HG03280 (cell line): ENCODE measurements around the gene CIAO3.
"Not testable (repeated sequence)": the region's sequence is repeated elsewhere in the genome, so short reads cannot be mapped to it uniquely, and the experiment has no call there.

Experiments
- ATAC-seq: cut with Tn5 transposase; IDR thresholded peaks from one replicate; pipeline ENCODE4 v1.9.1; 2021; ENCODE audit warnings: mild to moderate bottlenecking, moderate library complexity; ENCODE audit not compliant: unreplicated experiment

CIAO3 gene

DNA sequence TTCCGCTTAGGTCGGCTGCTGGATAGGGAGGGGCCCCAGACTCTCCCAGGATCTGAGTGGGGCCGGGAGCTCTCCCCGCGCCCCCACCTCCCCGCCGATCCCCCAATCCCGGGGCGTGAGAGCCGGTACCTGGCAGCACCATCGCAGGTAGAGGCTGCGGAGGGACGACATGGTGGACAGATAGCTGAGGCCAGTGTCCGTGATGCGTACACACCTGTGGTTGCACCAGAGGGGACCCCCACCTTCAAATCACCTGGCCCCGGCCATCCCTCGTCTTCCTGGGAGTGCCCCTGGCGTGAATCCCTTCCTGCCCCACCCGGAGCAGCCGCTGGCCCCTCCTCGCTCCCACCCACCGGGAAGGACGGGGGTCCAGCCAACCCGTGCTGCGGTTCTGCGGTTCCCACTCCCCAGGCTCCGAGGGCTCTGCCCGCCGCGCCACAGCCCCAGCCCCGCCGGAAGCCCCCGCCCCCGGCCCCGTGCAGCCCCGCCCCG is 45.9 kb downstream of the CIAO3 start:
- ATAC-seq = no peak

DNA sequence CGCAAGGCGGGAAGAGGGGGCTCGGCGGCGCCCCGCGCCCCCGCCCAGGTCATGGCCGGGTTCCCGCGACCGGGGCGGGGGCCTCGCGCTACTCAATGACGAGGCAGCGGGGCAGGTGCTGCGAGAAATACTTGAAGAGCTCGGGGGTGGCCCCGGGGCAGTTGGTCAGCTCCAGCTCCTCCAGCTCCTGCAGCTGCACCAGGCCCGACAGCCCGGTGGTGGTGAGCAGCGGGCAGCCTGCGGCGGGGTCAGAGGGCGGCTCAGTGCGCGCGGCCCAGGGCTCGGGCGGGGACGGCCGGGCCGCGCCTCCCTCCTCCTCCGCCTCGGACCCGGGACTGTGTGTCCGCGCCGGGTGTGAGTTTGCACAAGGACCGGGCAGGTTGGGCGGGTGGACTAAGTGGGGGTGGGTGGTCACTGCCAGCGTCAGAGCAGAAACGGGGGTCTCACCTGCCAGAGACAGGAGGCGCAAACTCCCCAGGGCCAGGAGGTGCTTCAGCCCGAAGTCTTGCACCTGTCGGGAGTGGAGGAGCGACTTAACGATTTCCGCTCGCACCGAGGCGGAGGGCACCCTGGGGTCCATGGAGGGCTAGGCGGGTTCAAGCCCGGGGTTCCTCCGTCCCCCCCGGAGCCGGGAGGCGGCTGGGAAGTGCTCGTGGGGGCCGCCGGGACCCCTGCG is 46.5 kb downstream of the CIAO3 start:
- no peak for ATAC-seq

DNA sequence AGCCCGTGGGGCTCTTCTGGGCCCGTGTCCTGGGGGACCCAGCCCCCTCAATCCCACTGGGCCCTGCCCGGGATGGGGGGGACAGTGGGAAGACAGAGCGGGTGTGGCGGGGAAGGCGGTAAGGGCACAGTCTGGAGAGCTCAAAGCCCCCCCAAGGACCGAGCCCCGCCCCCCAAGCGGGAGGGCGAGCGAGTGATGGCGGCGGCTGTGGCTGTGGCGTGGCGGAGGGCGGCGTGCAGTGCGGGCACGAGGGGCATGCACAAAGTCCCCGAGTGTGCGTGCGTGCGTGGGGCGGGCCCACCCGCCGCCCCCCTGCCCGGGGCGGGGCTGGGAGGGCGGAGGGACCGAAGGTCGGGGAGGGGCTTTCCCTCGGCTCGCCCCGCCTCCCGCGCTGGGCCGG is 47.0 kb downstream of the CIAO3 start:
- no peak for ATAC-seq

DNA sequence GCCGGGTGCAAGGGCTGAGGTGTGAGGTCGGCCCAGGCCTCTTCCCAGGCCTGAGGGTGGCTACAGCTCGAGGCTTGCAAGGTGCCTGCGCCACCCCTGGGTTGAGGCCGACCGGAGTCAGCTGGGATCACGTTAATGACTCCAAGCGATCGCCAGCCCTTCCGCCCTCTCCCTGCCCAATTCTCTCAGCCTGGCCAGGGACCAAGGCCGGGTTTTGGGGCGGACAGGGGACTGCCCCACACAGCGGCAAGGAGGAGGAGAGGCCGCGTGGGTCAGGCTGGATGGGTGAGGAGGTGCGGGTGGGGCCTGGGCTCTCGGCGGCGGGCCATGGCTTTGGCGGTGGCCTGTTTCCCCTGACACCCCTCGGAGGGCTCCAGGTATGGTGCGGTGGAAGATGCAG is 47.4 kb downstream of the CIAO3 start:
- ATAC-seq = no peak

DNA sequence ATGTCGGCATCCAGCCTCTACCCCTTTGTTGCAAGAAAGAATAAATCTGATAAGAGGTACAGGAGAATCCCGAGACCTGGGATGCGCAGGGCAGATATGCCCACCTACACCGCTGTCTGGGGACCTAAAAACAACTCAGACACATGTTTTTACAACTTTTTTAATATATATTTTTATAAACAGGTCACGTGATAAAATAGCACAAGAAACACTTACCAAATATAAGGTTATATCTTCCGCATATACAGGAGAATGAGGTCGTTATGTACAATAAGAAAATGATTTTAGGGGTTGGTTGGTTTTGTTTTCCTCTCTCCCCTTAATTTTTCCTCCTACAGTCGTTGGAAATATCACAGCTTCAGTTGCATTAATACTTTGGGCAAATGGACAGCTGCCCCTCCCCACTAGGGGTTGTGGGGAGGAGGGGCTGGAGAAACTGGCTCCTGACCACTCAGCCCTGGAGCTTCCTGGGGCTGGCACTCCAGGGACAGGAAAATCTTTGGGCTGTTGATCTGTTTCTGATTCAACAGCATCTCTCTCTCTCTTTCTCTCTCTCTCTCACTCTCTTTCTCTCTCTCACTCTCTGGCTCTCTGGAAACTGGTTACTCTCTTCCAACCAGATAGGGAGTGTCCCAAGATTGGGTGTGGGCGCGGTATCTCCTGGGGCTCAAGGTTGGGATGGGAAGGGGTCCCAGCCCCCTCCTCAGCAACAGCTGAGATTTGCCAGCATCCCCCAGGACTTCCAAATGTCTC is 48.3 kb downstream of the CIAO3 start:
- ATAC-seq = no peak

DNA sequence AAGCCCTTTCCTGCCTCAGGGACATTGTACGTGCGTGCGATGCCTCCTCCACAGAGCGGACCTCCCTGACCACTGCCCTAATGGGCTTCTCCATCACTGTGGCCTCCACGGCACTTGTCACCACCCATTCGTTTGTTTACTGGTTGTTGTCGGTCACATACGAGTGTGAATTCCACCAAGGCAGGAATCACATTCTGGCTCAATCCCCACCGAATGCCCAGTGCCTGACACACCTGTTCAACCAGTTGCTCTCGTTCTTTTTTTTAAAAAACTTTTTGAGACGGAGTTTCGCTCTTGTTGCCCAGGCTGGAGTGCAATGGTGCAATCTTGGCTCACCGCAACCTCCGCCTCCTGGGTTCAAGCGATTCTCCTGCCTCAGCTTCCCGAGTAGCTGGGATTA is 49.6 kb downstream of the CIAO3 start:
- ATAC-seq = not testable (repeated sequence)

DNA sequence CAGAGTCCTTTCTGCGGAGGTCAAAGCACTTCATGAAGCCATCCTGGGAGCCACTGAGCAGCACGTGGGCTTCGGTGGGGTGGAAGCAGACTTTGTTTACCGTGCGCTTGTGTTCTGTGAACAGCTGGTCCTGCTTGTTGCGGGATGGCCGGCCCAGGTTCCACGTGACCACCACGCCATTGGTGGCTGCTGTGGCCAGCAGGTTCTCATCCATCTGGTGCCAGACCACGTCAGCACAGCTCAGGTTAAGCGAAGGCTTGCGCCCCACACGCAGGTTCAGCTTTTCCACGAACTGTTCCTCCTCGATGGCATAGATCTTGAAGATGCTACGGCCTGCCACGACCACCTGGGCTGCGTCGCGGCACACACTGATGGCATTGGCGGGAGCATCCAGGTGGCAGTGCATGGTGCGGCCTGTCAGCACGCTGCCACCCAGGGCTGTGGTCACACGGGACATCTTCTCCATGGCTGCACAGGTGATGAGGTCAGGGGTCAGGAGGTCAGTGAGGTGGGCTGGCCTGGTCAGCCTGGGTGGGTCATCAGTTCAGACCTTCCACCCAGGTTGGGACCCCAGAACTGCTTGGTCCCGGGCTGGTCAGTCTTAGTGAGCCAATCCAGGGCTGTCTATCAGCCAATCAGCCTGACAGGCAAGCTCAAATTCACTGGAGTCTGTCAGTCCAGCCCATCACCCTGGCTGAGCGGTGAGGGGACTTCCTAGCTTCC is 51.5 kb downstream of the CIAO3 start:
- ATAC-seq = no peak

DNA sequence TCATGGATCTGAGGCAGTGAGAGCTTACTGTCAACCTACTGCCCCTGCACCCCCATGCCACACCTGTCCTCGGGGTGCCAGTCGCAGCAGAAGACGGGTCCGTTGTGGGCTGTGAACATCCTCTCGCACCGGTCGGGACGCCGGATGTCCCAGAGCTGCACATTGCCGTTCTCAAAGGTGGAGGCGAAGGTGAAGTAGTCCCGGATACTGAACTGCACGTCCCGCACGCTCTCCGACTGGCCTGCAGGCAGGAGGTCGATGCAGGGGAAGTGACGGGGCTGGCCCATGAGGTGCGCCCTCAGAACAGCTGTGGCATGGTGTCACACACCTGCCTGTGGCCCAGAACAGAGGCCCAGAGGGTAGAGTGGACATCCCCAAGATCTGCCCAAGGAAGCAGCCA is 53.3 kb downstream of the CIAO3 start:
- no peak for ATAC-seq

DNA sequence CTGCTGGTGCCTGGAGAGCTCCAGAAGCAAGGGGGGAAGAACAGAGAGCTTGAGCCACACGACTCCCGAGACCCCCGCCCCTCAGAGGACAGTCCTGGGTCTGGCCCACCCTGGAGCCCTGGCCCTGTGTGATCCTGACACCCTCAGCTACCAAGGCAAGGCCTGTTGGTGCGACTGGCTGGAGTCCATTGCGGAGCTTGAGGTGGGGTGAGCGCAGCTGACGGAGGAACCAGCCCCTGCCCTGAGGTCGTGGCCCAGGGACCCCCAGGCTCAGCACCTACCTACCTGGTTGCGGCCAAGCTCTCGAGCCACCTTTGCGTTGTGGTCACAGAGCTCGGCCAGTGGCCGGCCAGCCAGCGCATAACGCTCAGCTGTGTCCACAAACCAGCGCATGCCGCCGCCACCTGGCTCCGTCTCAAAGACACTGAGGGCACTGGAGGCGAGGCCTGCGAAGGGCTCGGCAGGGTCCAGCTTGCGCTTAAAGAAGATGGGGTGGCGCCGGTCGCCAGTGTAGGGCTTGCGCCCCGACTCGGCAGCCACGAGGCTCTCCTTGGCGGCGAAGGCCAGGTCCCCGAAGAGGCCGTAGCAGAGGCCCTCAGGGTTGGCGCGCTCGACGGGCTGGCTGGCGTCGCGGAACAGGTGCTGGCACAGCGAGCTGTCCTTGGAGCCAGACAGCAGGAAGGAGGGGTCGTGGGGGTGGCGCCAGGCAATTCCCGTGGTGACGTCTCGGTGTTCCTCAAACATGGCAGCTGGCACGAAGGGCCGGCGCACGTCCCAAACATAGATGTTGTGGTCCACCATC is 54.1 kb downstream of the CIAO3 start:
- no peak for ATAC-seq

DNA sequence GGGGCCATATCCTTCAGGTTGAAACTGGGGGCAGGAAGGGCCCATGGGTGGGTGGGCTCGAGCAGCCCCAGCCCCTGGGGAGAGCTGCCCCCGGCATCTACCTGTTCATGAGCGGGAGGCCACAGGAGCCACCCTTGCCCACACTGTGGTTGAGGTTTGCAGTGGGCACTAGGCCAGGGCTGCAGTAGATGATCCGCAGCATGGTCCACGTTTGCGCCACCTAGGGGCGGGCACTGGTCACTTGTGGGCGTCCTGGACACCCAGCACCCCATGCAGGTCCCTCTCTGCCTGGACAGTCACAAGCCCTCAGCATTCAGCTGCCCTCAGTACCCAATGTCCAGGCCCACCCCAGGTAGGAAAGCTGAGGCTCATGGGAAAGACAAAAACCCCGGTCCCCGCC is 54.8 kb downstream of the CIAO3 start:
- no peak for ATAC-seq

DNA sequence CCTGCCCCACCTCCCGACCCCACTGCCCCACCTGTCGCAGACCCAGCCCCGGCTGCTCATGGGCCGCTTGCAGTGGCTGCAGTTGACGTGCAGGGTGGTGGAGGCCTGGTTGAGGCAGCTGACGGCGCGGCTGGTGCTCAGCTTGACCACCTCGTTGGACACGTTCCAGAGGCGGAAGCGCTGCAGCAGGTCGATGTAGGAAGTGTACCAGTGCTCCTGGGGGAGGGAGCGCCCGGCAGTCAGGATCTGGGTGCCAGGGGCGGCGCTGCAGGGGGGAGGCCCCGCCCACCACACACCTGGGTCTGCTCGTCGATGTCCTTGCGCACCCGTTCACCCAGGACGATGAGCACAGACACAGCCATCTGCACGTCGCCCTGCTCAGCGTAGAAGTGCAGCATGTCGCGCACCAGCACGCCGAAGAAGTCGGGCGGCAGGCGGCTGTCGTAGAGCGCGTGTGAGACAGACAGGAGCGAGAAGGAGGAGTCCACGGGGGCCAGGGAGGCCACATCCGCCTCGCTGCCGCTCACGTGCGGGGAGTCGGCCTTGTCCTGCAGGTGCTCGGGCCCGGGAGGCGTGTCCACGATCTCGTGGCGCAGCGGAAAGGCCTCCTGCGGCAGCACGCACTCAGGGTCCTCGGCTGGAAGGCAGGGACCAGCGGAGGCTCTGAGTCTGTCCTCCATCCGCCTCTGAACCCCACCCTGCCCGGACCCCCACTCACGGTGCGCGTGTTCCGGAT is 55.7 kb downstream of the CIAO3 start:
- no peak for ATAC-seq

DNA sequence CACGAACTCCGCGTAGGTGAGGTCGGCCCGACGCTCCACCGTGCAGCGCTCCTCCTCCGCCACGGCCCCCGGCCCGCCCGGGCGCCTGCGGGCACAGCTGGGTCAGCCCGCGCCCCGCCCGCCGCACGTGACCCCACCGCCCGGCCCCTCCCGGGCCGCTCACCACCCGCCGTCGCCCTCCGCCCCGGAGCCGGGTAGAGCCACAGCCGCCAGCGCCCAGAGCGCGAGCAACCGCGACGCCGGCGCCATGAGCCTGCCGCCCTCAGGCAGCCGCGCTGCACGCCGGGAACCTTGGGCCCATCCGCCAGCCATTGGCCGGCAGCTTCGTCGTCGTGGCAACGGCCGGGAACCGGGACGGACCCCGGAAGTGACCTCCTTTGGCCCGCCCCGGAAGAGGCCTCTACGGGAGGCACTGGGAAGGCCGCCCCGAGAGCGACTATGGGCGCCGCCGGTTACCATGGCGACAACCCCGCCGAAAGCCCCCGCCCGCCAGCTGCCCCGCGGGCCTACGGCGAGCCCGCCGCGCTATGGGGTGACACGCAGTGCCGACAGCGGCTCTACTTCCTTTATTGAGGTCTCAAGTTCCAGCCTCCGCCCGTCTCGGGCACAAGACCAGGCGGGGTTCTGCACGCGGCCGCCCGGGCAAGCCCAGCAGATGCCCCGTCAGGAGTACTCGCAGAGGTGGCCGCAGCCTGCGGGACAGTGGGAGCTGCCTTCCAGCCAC is 56.6 kb downstream of the CIAO3 start, which contains the start of gene JMJD8:
JMJD8 (minus strand) TSS at position 264 of the 724 bp plus-strand sequence; CDS start at position 249, 15 bp downstream.
- ATAC-seq = peak; percentile 65

DNA sequence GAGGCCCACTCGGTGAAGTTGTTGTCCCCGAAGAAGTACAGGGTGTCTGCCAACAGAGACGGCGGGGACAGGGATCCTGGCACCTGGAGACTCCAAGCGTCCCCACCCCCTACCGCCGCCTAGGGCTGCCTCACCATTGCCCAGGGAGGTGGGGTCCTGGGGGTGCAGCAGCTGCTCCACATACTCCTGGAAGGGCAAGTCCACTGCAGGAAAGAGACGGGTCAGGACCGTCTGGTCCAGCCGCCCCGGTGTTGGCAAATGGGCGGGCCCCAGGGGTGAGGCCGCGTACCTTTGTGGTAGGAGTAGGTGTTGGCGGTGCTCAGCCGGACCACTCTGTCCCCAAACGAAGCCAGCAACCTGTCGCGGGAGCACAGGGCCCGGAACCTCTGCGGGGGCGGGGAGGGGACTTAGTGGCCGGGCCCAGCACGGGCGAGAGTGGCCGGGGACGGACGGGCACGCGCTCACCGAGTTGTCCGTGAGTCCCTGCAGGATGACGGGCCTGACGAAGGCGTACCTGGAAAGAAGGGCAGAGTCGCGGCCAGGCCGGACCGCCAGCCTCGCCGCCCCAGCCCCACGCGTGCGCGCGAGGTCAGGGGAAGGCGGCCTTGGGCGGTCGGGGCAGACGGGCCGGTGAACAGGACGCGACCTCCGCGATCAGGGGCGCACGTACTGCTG is 57.3 kb downstream of the CIAO3 start:
- peak; percentile 1 for ATAC-seq

DNA sequence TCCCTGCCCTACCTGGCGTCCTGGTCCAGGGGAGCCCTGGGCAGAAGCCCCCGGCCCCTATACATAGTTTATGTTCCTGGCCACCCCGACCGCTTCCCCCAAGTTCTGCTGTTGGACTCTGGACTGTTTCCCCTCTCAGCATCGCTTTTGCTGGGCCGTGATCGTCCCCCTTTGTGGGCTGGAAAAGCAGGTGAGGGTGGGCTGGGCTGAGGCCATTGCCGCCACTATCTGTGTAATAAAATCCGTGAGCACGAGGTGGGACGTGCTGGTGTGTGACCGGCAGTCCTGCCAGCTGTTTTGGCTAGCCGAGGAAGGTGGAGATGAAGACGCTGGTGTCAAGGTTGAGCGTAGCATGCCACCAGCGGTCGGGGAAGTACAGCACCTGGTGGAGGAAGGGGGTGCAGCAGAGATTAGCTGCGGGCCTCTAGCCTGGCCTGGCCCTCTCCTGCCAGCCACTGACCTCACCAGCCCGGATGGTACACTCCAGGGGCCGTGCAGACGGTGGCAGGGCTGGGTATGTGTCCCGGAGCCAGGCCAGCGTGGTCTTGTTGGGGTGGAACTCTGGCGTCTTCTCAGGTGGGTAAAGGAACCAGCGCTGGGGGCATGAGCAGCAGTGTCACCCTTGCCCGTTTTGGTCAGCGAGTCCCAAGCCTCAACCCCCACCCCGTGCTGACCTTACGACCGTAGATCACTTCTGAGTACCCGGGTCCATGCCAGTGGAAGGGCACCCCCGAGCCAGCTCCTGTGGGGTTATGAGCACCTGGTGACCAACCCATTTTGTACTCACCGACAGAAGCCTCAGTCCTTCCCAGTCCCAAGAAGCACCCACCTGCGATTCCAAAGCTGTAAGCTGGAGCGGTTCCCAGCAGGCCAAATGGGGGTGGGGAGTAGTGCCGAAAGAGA is 58.1 kb downstream of the CIAO3 start:
- no peak for ATAC-seq

DNA sequence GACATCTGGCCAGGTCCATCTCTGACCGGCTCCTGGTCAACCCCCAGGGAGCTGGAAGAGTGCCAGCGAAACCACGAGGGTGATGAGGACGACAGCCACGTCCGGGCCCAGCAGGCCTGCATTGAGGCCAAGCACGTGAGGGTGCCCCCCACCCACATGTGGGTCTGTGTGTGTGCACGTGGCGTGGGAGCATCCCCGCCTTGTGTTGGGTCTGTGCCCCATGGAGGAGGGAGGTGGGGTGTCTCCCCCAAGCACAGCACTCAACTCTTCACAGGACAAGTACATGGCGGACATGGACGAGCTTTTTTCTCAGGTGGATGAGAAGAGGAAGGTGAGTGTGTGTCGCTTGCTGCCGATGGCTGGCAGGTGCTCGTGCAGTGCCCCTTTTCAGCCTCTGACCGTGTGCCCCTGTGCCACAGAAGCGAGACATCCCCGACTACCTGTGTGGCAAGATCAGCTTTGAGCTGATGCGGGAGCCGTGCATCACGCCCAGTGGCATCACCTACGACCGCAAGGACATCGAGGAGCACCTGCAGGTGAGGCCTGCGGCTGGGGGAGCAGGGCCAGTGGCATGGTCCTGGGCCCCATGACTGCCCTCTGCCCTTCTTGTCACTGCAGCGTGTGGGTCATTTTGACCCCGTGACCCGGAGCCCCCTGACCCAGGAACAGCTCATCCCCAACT is 58.9 kb downstream of the CIAO3 start:
- ATAC-seq = no peak

DNA sequence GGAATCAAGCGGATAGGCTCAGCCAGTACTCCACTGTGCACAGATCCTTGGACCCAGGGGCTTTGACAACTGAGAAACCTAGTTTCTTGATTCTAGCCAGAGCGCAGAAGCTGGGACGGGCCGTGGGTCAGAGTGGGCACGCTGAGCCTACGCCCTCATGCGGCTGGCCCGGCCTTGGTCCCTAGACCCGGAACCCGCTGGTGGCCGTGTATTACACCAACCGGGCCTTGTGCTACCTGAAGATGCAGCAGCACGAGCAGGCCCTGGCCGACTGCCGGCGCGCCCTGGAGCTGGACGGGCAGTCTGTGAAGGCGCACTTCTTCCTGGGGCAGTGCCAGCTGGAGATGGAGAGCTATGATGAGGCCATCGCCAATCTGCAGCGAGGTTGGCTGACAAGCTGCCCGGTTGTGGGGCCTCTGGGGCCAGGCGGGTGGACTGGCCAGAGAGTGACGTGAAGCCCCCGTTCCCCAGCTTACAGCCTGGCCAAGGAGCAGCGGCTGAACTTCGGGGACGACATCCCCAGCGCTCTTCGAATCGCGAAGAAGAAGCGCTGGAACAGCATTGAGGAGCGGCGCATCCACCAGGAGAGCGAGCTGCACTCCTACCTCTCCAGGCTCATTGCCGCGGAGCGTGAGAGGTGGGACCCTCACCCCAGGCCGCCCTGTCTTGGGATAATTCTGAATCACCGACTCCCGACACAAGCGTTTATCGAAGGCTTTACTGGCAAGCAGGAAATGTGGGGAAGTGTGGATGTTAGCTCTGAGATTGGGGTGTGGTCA is 59.6 kb downstream of the CIAO3 start:
- ATAC-seq = no peak

DNA sequence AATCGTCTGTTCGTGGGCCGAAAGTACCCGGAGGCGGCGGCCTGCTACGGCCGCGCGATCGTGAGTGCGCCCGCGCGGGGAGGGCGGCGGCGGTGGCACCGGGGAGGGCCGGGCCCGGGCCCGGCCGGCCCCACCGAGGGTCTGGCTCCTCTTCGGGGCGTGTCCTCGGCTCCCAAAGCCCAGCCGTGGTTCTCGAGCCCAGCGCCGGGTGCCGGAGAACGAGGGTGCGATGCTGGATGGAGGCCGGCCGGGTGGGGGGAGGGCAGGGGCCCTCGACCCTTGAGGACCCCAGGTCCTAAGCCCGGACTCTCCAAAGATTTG is 60.2 kb downstream of the CIAO3 start:
- ATAC-seq = no peak
